HCT116 (cell line): ENCODE measurements around the gene KBTBD8. TPM values are rescaled to one million over a fixed set of nuclear protein-coding genes. Genes with fewer than 3 reads are reported as not detected.

Experiments
- ATAC-seq: fragments of 200-7000 bp; cut with Tn5 transposase; 2 replicates; pipeline ENCODE4 v1.9.1; 2020; ENCODE audit warnings: mild to moderate bottlenecking, moderate library complexity
- BruUV-seq: library from RNA; stranded (reverse); fragments of 400-500 nt; replicated peaks from 2 replicates; lab custom pipeline; 2021; lab: Mats Ljungman, UMichigan
- CTCF ChIA-PET: fragments of 300-600 bp; sonication (Branson Sonifier 250); formaldehyde crosslinking; loops from one replicate; lab custom pipeline; 2021; ENCODE audit warnings: antibody characterized with exemption; lab: Charles Lee
- POLR2A ChIA-PET: fragments of 300-600, 350-600 bp; sonication (Branson Sonifier 250); formaldehyde crosslinking; loops from one replicate; lab custom pipeline; 2021; ENCODE audit warnings: antibody characterized with exemption; lab: Charles Lee
- RAD21 ChIA-PET, 2 experiments: fragments of 300-600 bp; sonication (Branson Sonifier 250); formaldehyde crosslinking; loops; one replicate each; lab custom pipeline; 2023; ENCODE audit warnings: low total read pairs in 2 of 2; ENCODE audit not compliant: uncharacterized antibody in 2 of 2, unreplicated experiment in 2 of 2, low non-redundant PET in 1 of 2; lab: Charles Lee
- DNase-seq: peaks from one replicate; pipeline ENCODE4 v3.0.0-alpha.2; 2010; ENCODE audit warnings: low read depth, low spot score
- H2AFZ ChIP-seq: fragments of 200-600 bp; shearing (Covaris generic), sonication (generic); 2 replicates; pipeline ENCODE4 v1.6.1; 2017; ENCODE audit warnings: low read depth, mixed run types, mixed read lengths, antibody characterized with exemption, low read length; ENCODE audit not compliant: poor library complexity, severe bottlenecking
- H3K27ac ChIP-seq: 2 replicates; pipeline ENCODE4 v1.5.1; 2012; ENCODE audit warnings: low read depth, low read length
- H3K27me3 ChIP-seq: fragments of 200-600 bp; sonication (generic); 2 replicates; pipeline ENCODE4 v1.6.1; 2016; ENCODE audit warnings: mixed run types, low read length, mixed read lengths; ENCODE audit not compliant: insufficient read depth
- H3K36me3 ChIP-seq, 2 experiments: fragments of 200-500 bp in 1 of 2; fragments of 200-600 bp in 1 of 2; sonication (Bioruptor generic) in 1 of 2; sonication (generic) in 1 of 2; 2 replicates each; pipeline versions ENCODE4 v1.5.1 to v1.6.1; 2014 to 2016; ENCODE audit warnings: low read length in 2 of 2, inconsistent platforms in 1 of 2, mixed read lengths in 1 of 2, mixed run types in 1 of 2; ENCODE audit not compliant: insufficient read depth in 2 of 2, control insufficient read depth in 1 of 2
- H3K4me1 ChIP-seq, 2 experiments: fragments of 200-600 bp in 1 of 2; sonication (generic) in 1 of 2; 2 replicates each; pipeline versions ENCODE4 v1.5.1 to v1.6.1; 2012 to 2017; ENCODE audit warnings: low read length in 2 of 2, inconsistent platforms in 1 of 2, mild to moderate bottlenecking in 1 of 2, mixed read lengths in 1 of 2, mixed run types in 1 of 2, moderate library complexity in 1 of 2; ENCODE audit not compliant: insufficient read depth in 2 of 2, control insufficient read depth in 1 of 2
- H3K4me2 ChIP-seq: fragments of 200-600 bp; sonication (generic); 2 replicates; pipeline ENCODE4 v1.6.1; 2017; ENCODE audit warnings: mixed run types, low read length, mixed read lengths
- H3K4me3 ChIP-seq, 2 experiments: fragments of 200-600 bp in 1 of 2; sonication (generic) in 1 of 2; replicated peaks in 1 of 2; 2 replicates each; pipeline ENCODE4 v1.5.1; 2011 to 2016; ENCODE audit warnings: low read length in 2 of 2, control low read depth in 1 of 2, low read depth in 1 of 2, mild to moderate bottlenecking in 1 of 2, mixed read lengths in 1 of 2, mixed run types in 1 of 2
- H3K79me2 ChIP-seq: fragments of 200-600 bp; sonication (generic); 2 replicates; pipeline ENCODE4 v1.6.1; 2017; ENCODE audit warnings: mild to moderate bottlenecking, mixed run types, low read length, moderate library complexity, mixed read lengths; ENCODE audit not compliant: insufficient read depth
- H3K9ac ChIP-seq: fragments of 200-600 bp; sonication (generic); 2 replicates; pipeline ENCODE4 v1.6.1; 2016; ENCODE audit warnings: low read length, mixed read lengths
- H3K9me2 ChIP-seq: fragments of 200-600 bp; sonication (generic), shearing (Covaris generic); 2 replicates; pipeline ENCODE4 v1.6.1; 2017; ENCODE audit warnings: mixed run types, mild to moderate bottlenecking, moderate library complexity; ENCODE audit not compliant: insufficient read depth
- H3K9me3 ChIP-seq, 2 experiments: fragments of 200-500 bp in 1 of 2; fragments of 200-600 bp in 1 of 2; sonication (Bioruptor generic) in 1 of 2; sonication (generic) in 1 of 2; 2 replicates each; pipeline ENCODE4 v1.6.1; 2014 to 2017; ENCODE audit warnings: low read length in 2 of 2, mixed read lengths in 2 of 2, inconsistent platforms in 1 of 2, low read depth in 1 of 2, mild to moderate bottlenecking in 1 of 2, mixed run types in 1 of 2, moderate library complexity in 1 of 2; ENCODE audit not compliant: control insufficient read depth in 1 of 2, insufficient read depth in 1 of 2
- H4K20me1 ChIP-seq: fragments of 200-600 bp; sonication (generic), shearing (Covaris generic); 2 replicates; pipeline ENCODE4 v1.6.1; 2017; ENCODE audit warnings: mixed run types, mild to moderate bottlenecking, moderate library complexity; ENCODE audit not compliant: insufficient read depth
- CEBPB ChIP-seq: IDR thresholded peaks from 2 replicates; pipeline ENCODE4 v1.6.1; 2012; ENCODE audit warnings: low read depth
- EGR1 ChIP-seq: IDR thresholded peaks from 2 replicates; pipeline ENCODE4 v1.6.1; 2012; ENCODE audit warnings: low read depth
- EZH2 ChIP-seq: fragments of 200-600 bp; sonication (generic); IDR thresholded peaks from 2 replicates; pipeline ENCODE4 v1.6.1; 2017; ENCODE audit warnings: antibody characterized with exemption, mixed run types
- JUND ChIP-seq: IDR thresholded peaks from 2 replicates; pipeline ENCODE4 v1.6.1; 2012
- MAX ChIP-seq: IDR thresholded peaks from 2 replicates; pipeline ENCODE4 v1.6.1; 2012
- SIN3A ChIP-seq: IDR thresholded peaks from 2 replicates; pipeline ENCODE4 v1.6.1; 2012; ENCODE audit warnings: low read depth
- SRF ChIP-seq: IDR thresholded peaks from 2 replicates; pipeline ENCODE4 v1.6.1; 2012; ENCODE audit warnings: low read depth
- TCF7L2 ChIP-seq: IDR thresholded peaks from 2 replicates; pipeline ENCODE4 v1.7.0; 2011; ENCODE audit warnings: borderline replicate concordance, inconsistent platforms; ENCODE audit not compliant: insufficient read depth, insufficient read length; ENCODE audit errors: extremely low read depth
- ZFX ChIP-seq: fragments of 450-650 bp; IDR thresholded peaks from 2 replicates; pipeline ENCODE4 v1.6.1; 2017
- intact Hi-C: fragments of 100-400 bp; cut with micrococcal nuclease; formaldehyde crosslinking; loops from 2 replicates; pipeline ENCODE4 v1.10.0; 2022
- total RNA-seq: library from RNA; stranded (reverse); gene quantifications from one replicate; pipeline ENCODE4 v1.2.1, GENCODE V29; 2021; ENCODE audit not compliant: unreplicated experiment
- TF ChIP-seq, protein P1 (sequence below): IDR thresholded peaks from 2 replicates; pipeline ENCODE4 v1.6.1; 2012; ENCODE audit warnings: low read depth

Gene KBTBD8
- total RNA-seq, 1 experiment from 2014 or later = 1.4 TPM

DNA sequence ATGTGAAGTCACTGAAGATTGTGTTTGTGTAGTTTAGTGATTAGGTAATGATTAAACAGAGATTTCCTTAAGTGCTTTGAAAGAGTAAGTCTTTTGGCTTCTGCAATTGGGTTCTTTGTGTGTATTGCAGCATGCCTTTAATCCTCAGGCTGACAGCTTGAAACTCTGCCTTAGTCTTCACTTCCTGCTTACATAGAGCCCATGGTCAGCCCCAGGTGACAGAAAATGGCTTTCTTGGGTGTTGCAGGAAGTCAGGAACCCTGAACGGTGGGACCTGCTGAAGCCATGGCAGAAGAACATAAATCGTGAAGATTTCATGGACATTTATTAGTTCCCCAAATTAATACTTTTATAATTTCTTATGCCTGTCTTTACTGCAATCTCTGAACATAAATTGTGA, 61.3 kb downstream of the KBTBD8 start:
- ChIA-PET POLR2A (no interaction called here), CTCF (no interaction called here), RAD21 (no interaction called here)
- Histone ChIP-seq H2AFZ (no peak overlapping the region), H3K27ac (no peak overlapping the region), H3K79me2 (no peaks in the 10 kb centered on the region), H3K27me3 (peaks cover 17% of the 10 kb centered on the region), H3K9me3 (no peaks in the 10 kb centered on the region), H3K9me2 (no peaks in the 10 kb centered on the region), H3K4me2 (no peak overlapping the region), H3K4me1 (no peaks in the 10 kb centered on the region)
- DNase-seq = no peak
- ATAC-seq = no peak
- TF ChIP-seq TCF7L2 (no peak), MAX (no peak), SIN3A (no peak), SRF (no peak), EGR1 (no peak), JUND (no peak), ZFX (no peak), EZH2 (no peak), CEBPB (no peak)
- TF ChIP-seq, protein P1, sequence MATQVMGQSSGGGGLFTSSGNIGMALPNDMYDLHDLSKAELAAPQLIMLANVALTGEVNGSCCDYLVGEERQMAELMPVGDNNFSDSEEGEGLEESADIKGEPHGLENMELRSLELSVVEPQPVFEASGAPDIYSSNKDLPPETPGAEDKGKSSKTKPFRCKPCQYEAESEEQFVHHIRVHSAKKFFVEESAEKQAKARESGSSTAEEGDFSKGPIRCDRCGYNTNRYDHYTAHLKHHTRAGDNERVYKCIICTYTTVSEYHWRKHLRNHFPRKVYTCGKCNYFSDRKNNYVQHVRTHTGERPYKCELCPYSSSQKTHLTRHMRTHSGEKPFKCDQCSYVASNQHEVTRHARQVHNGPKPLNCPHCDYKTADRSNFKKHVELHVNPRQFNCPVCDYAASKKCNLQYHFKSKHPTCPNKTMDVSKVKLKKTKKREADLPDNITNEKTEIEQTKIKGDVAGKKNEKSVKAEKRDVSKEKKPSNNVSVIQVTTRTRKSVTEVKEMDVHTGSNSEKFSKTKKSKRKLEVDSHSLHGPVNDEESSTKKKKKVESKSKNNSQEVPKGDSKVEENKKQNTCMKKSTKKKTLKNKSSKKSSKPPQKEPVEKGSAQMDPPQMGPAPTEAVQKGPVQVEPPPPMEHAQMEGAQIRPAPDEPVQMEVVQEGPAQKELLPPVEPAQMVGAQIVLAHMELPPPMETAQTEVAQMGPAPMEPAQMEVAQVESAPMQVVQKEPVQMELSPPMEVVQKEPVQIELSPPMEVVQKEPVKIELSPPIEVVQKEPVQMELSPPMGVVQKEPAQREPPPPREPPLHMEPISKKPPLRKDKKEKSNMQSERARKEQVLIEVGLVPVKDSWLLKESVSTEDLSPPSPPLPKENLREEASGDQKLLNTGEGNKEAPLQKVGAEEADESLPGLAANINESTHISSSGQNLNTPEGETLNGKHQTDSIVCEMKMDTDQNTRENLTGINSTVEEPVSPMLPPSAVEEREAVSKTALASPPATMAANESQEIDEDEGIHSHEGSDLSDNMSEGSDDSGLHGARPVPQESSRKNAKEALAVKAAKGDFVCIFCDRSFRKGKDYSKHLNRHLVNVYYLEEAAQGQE = no peak
- TF ChIP-seq, all 23 proteins: peak for 0
- peaks cover 3% of the 10 kb centered on the region; the same call in 1 of the 2 replicates for H4K20me1 ChIP-seq
- BruUV-seq = no TSS peak
- H3K36me3 ChIP-seq = no peaks in the 10 kb centered on the region
- H3K4me3 ChIP-seq = no peak overlapping the region
- intact Hi-C loops = no loop called here
- no peak overlapping the region for H3K9ac ChIP-seq
